Kidney (tissue), 14 donors: Measurements from ENCODE around the gene RPIA. TPM values are rescaled to one million over a fixed set of nuclear protein-coding genes. Genes with fewer than 3 reads are reported as not detected.

ENCODE experiments used
- DNase-seq, 5 donors: peaks; one replicate each; pipeline ENCODE4 v3.0.0-alpha.2; 2013 to 2020
- FAIRE-seq: peaks from 2 replicates; lab custom pipeline; 2012; peaks lifted over from hg19 to GRCh38; lab: Jason Lieb, UNC
- H3K27ac ChIP-seq, 2 donors: one replicate each; pipeline ENCODE4 v1.7.0; 2013; ENCODE audit warnings: low read depth in 2 of 2, low read length in 2 of 2, inconsistent platforms in 1 of 2
- H3K27me3 ChIP-seq: one replicate; pipeline ENCODE4 v1.7.1; 2013; ENCODE audit warnings: low read length, inconsistent platforms; ENCODE audit not compliant: control insufficient read depth, insufficient read depth
- H3K36me3 ChIP-seq, 3 donors: one replicate each; pipeline versions ENCODE4 v1.7.0 to v1.7.1; 2013; ENCODE audit warnings: low read length in 3 of 3, control low read depth in 1 of 3, inconsistent platforms in 1 of 3; ENCODE audit not compliant: insufficient read depth in 3 of 3, control insufficient read depth in 2 of 3
- H3K4me1 ChIP-seq, 3 donors: one replicate each; pipeline versions ENCODE4 v1.7.0 to v1.7.1; 2013; ENCODE audit warnings: low read length in 3 of 3, inconsistent platforms in 1 of 3, low read depth in 1 of 3; ENCODE audit not compliant: control insufficient read depth in 2 of 3, insufficient read depth in 2 of 3
- H3K4me3 ChIP-seq, 3 donors: one replicate each; pipeline versions ENCODE4 v1.7.0 to v1.8.1; 2013; ENCODE audit warnings: low read length in 3 of 3, control low read depth in 1 of 3, inconsistent platforms in 1 of 3
- H3K9ac ChIP-seq, 3 donors: one replicate each; pipeline versions ENCODE4 v1.7.0 to v1.7.1; 2013; ENCODE audit warnings: low read length in 3 of 3, control low read depth in 1 of 3, inconsistent platforms in 1 of 3
- H3K9me3 ChIP-seq, 3 donors: one replicate each; pipeline versions ENCODE4 v1.7.0 to v1.7.1; 2013; ENCODE audit warnings: low read length in 3 of 3, control low read depth in 1 of 3, inconsistent platforms in 1 of 3; ENCODE audit not compliant: control insufficient read depth in 2 of 3, insufficient read depth in 1 of 3
- intact Hi-C: fragments of 100-400 bp; cut with DNase I; formaldehyde crosslinking; loops from one replicate; pipeline ENCODE4 v1.11.1; 2022
- polyA plus RNA-seq: library from polyadenylated mRNA; stranded (reverse); fragments of 350-450 nt; fragmentation: Illumina TruSeq; extraction: RNeasy Lipid Tissue Mini Kit (QIAGEN cat#74804); gene quantifications from one replicate; pipeline ENCODE4 v1.2.3, GENCODE V29; 2014; ENCODE audit warnings: low read depth, low replicate concordance; ENCODE audit not compliant: insufficient read depth
- total RNA-seq: library from RNA; stranded (reverse); fragmentation: NEBNext Ultra II Directional; extraction: Animal tissue kit (Norgen Biotek cat#: 25700); gene quantifications from one replicate; pipeline ENCODE4 v1.2.1, GENCODE V29; 2021
- TF ChIP-seq, protein P1 (sequence below): IDR thresholded peaks from 3 replicates; pipeline ENCODE4 v1.5.1; 2012; ENCODE audit warnings: mild to moderate bottlenecking, moderate library complexity, borderline replicate concordance; ENCODE audit not compliant: insufficient read depth; ENCODE audit errors: extremely low read depth
- donor health status: control.
- donor health status: control.
- donor health status: control.
- donor health status: control.
- donor health status: control.
- donor health status: DM: yes; HTN: yes; CAD: no.
- donor health status: Normal renal cell carcinoma (clear cell type).

The RPIA gene
- total and polyA plus RNA-seq, 2 donors from 2014 or later: 11.4 to 15.7 TPM

- no peak overlapping the region for H3K27ac ChIP-seq
- H3K9ac ChIP-seq: no peak overlapping the region
Observed at GRCh38 chr2:88660622-88661021, 30.9 kb upstream of the RPIA start.

GRCh38 chr2:88666576-88666975 is 24.9 kb upstream of the RPIA start:
- DNase-seq: no peak
- H3K4me1 ChIP-seq: no peaks in the 10 kb centered on the region
- H3K36me3 ChIP-seq: no peaks in the 10 kb centered on the region
- peaks cover 0 to 3% (median 0%) of the 10 kb centered on the region in 3 donors for H3K9me3 ChIP-seq
- FAIRE-seq: no peak
- intact Hi-C loops: no loop called here
- no peak overlapping the region for H3K4me3 ChIP-seq
- H3K27ac ChIP-seq: no peak overlapping the region
- TF ChIP-seq, protein P1, sequence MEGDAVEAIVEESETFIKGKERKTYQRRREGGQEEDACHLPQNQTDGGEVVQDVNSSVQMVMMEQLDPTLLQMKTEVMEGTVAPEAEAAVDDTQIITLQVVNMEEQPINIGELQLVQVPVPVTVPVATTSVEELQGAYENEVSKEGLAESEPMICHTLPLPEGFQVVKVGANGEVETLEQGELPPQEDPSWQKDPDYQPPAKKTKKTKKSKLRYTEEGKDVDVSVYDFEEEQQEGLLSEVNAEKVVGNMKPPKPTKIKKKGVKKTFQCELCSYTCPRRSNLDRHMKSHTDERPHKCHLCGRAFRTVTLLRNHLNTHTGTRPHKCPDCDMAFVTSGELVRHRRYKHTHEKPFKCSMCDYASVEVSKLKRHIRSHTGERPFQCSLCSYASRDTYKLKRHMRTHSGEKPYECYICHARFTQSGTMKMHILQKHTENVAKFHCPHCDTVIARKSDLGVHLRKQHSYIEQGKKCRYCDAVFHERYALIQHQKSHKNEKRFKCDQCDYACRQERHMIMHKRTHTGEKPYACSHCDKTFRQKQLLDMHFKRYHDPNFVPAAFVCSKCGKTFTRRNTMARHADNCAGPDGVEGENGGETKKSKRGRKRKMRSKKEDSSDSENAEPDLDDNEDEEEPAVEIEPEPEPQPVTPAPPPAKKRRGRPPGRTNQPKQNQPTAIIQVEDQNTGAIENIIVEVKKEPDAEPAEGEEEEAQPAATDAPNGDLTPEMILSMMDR: no peak
- no peak overlapping the region for H3K9ac ChIP-seq
- no peaks in the 10 kb centered on the region for H3K27me3 ChIP-seq

More at GRCh38 chr2:88660622-88661021, 30.9 kb upstream of the RPIA start:
- intact Hi-C loops: no loop called here
- FAIRE-seq (no peak), DNase-seq (no peak)
- Histone ChIP-seq H3K4me3 (no peak overlapping the region), H3K9me3 (peaks cover 0 to 3% (median 0%) of the 10 kb centered on the region in 3 donors), H3K27me3 (no peaks in the 10 kb centered on the region), H3K4me1 (peaks cover 0 to 5% (median 0%) of the 10 kb centered on the region in 3 donors), H3K36me3 (no peaks in the 10 kb centered on the region)
- TF ChIP-seq, protein P1: no peak

GRCh38 chr2:88667219-88667618 is 24.3 kb upstream of the RPIA start:
- Histone ChIP-seq H3K9ac (no peak overlapping the region), H3K9me3 (peaks cover 0 to 3% (median 0%) of the 10 kb centered on the region in 3 donors), H3K4me3 (no peak overlapping the region), H3K4me1 (no peaks in the 10 kb centered on the region), H3K27ac (no peak overlapping the region), H3K36me3 (no peaks in the 10 kb centered on the region), H3K27me3 (no peaks in the 10 kb centered on the region)
- intact Hi-C loops: no loop called here
- FAIRE-seq (no peak), DNase-seq (no peak)
- TF ChIP-seq, protein P1: no peak

- no peak for FAIRE-seq
Observed at GRCh38 chr2:88668862-88669261, 22.6 kb upstream of the RPIA start.

More at GRCh38 chr2:88668862-88669261, 22.6 kb upstream of the RPIA start:
- intact Hi-C loops: no loop called here
- DNase-seq: no peak
- Histone ChIP-seq H3K27ac (no peak overlapping the region), H3K36me3 (no peaks in the 10 kb centered on the region), H3K9me3 (no peaks in the 10 kb centered on the region), H3K9ac (no peak overlapping the region), H3K4me3 (no peak overlapping the region), H3K4me1 (no peaks in the 10 kb centered on the region), H3K27me3 (no peaks in the 10 kb centered on the region)
- TF ChIP-seq, protein P1: no peak
